ENCODE results near the gene GRIP2. TPM values are rescaled to one million over a fixed set of nuclear protein-coding genes. Genes with fewer than 3 reads are reported as not detected.

GRIP2 gene
- total RNA-seq, 1 donor from 2014 or later: 39.3 TPM

DNA sequence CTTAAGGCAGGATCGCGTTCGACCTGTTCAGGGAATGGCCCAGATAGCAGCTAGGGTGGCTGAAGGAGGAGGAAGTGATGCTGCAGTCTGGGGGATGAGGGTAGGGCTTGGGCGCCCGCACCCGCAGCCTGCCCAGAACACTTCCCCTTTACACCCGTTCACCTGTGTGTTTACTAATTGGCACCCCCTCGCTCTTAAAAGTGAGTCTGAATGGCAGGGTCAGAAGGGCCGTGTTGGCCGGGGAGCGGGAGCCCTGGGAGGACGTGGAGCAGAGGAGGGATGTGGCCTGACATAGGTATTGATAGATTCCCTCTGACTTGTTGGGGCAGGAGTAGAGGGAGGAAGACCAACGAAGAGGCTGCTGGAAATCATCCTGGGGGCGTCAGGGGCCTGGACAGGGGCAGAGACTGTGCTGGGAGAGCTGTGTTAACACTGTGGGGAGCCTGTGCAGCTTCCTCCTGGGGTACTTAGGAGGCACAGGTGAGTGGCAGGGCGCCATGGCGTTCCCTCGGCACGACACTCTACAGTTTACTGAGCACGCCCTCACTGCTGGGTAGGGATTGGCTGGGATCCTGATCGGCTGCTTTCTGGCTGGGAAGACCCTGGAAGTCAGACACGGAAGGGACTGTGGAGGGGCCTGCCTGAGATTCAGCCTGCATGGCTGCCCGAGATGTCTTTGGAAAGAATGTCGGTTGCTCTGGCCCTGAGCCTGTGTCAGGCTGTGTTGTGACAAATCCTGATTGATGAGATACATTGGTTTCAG, 86.1 kb downstream of the GRIP2 start:
- intact Hi-C loops (cut with DNase I): loop anchor here (2.0 kb wide), 1 partner anchor 51 kb away; the partner anchor contains the start of gene SLC6A6
- no peak for DNase-seq (ENCODE audit: missing footprints)

GRCh38 chr3:14452740-14453710, 87.1 kb downstream of the GRIP2 start:
- peak; percentile 95 for ATAC-seq
- peak; percentile 92 for DNase-seq (ENCODE audit: missing footprints)
- intact Hi-C loops (cut with DNase I): loop anchor here (2.0 kb wide), 1 partner anchor 50 kb away; the partner anchor contains the start of gene SLC6A6

More for the DNA sequence above, 86.1 kb downstream of the GRIP2 start:
- no peak for ATAC-seq

- DNase-seq (ENCODE audit: missing footprints) (no peak), ATAC-seq (peak; percentile 61)
- intact Hi-C loops (cut with DNase I): loop anchor here (2.0 kb wide), 1 partner anchor 49 kb away; the partner anchor contains the start of gene SLC6A6
These were observed 88.0 kb downstream of the GRIP2 start for GRCh38 chr3:14451844-14452739.

- ATAC-seq: no peak
- intact Hi-C loops (cut with DNase I): no loop called here
- DNase-seq (ENCODE audit: missing footprints): no peak
These were observed 89.1 kb downstream of the GRIP2 start for GRCh38 chr3:14450922-14451606.

- no peak for ATAC-seq
These were observed 89.6 kb downstream of the GRIP2 start for GRCh38 chr3:14450506-14450905.

GRCh38 chr3:14448756-14449727, 91.1 kb downstream of the GRIP2 start:
- ATAC-seq (no peak), DNase-seq (ENCODE audit: missing footprints) (no peak)
- intact Hi-C loops (cut with DNase I): no loop called here

More at GRCh38 chr3:14450506-14450905, 89.6 kb downstream of the GRIP2 start:
- intact Hi-C loops (cut with DNase I): no loop called here
- DNase-seq (ENCODE audit: missing footprints): no peak

DNA sequence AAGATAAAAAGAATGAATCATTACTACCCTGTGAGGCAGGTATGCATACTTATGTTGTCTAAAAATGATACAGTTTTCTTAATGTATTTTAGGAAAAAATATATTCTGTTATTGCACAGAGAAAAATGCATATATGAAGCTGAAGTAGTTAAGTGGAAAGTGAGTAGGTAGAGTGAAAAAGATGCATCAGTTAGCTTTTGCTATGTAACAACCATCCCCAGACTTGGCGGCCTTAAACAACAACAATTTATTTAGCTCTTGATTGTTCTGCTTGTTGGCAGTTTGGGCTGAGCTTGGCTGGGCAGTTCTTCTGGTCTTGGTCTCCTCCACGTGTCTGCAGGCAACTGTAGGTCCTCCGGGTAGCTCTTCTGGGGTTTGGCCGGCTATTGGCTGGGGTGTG, 92.1 kb downstream of the GRIP2 start:
- no peak for DNase-seq (ENCODE audit: missing footprints)
- intact Hi-C loops (cut with DNase I): no loop called here
- no peak for ATAC-seq

DNA sequence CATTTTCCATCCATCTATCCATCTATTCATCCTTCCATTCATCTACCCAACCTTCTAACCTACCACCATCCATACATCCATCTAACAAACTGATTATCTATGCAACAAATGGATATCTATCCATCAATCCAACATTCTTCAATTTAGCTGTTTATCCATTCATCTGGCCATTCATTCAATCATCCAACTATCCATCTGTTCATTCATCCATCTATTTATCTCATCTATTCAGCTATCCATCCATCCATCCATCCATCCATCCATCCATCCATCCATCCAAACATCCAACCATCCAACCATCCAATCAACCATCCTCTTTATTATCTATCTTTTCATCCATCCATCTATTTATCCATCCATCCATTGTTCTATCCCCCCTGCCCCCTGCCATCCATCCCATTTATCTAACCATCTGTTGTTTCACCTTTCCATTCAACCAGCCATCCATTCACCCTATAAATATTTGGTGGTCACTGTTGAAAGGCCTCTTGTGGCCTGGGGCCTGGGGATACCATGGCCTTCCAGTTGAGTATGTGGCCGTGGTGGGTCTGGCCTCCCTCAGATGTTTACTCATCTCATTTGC, 93.1 kb downstream of the GRIP2 start:
- no peak for ATAC-seq
- no peak for DNase-seq (ENCODE audit: missing footprints)
- intact Hi-C loops (cut with DNase I): no loop called here

- no peak for ATAC-seq
- no peak for DNase-seq (ENCODE audit: missing footprints)
- intact Hi-C loops (cut with DNase I): loop anchor here (2.0 kb wide), 1 partner anchor 35 kb away; no protein-coding TSS in a partner anchor
These were observed 94.4 kb downstream of the GRIP2 start for GRCh38 chr3:14445773-14446172.

GRCh38 chr3:14444380-14444779, 95.8 kb downstream of the GRIP2 start:
- intact Hi-C loops (cut with DNase I): loop anchor here (2.0 kb wide), 1 partner anchor 34 kb away; no protein-coding TSS in a partner anchor
- no peak for ATAC-seq

GRCh38 chr3:14441920-14442300, 98.2 kb downstream of the GRIP2 start:
- DNase-seq (ENCODE audit: missing footprints) (no peak), ATAC-seq (no peak)
- intact Hi-C loops (cut with DNase I): no loop called here

More at GRCh38 chr3:14444380-14444779, 95.8 kb downstream of the GRIP2 start:
- DNase-seq (ENCODE audit: missing footprints): no peak

GRCh38 chr3:14441240-14441919, 98.8 kb downstream of the GRIP2 start:
- ATAC-seq (peak; percentile 10), DNase-seq (ENCODE audit: missing footprints) (no peak)
- intact Hi-C loops (cut with DNase I): no loop called here

- no peak for DNase-seq (ENCODE audit: missing footprints)
- intact Hi-C loops (cut with DNase I): no loop called here
- ATAC-seq: peak; percentile 18
These were observed 99.5 kb downstream of the GRIP2 start for GRCh38 chr3:14440531-14441239.

GRCh38 chr3:14440168-14440518, 100.0 kb downstream of the GRIP2 start:
- ATAC-seq (no peak), DNase-seq (ENCODE audit: missing footprints) (no peak)
- intact Hi-C loops (cut with DNase I): no loop called here

DNA sequence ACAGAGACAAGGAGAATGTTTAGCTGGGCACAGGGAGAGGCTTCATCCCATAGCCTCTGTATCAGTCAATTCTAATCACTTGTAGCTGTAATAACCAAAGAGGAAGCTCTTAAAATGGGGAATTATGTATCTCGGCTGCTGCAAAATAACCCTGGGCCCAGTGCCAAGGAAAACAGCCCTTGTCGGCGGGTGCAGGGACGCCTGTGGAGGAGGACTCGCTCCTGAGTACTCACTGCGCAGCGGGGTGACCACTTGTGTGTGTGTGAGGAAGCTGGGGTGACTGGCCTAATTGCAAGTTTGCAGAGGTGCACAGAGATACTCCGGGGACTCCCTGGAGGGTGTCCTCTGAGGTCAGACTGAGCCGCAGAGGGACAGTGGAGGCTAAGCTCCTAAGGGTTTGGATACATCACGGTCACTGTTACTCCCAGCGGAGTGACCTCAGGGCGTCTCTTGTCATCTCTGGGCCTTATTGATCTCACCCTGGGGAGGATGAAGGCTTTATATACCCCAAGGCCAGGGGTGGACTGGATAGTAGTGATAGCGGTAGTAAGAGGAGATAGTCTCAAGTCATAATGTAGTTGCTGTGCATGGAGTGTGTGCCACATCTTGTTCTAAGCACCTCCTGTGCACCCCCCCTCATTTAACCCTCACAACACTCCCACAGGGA, 100.5 kb downstream of the GRIP2 start:
- peak; percentile 71 for ATAC-seq

More for the DNA sequence above, 100.5 kb downstream of the GRIP2 start:
- peak; percentile 92 for DNase-seq (ENCODE audit: missing footprints)
- intact Hi-C loops (cut with DNase I): no loop called here
